GM12801 (cell line): ENCODE measurements around the gene DAZAP2.

Experiments
- CTCF ChIP-seq: IDR thresholded peaks from one replicate; pipeline ENCODE4 v1.5.1; 2011; ENCODE audit warnings: control low read depth; ENCODE audit not compliant: insufficient read length; ENCODE audit errors: extremely low read depth

Gene DAZAP2

DNA sequence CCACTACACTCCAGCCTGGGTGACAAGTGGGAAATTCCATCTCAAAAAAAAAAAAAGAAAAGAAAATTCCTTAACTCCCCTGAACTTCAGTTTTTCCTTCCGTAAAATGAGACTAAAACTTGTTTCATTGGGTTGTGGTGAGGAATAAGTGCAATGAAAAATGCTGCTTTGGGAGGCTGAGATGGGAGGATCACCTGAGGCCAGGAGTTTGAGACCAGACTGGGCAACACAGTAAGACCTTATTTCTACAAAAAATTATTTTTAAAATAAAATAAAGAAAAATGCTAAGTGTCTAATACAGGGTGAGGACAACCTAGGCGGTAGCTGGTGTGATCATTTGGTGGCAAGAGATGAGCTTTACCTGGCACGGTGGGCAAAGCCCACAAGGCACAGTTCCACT is 24.7 kb downstream of the DAZAP2 start:
- no peak for TF ChIP-seq CTCF

GRCh38 chr12:51264297-51264696 is 25.7 kb downstream of the DAZAP2 start:
- no peak for TF ChIP-seq CTCF

- no peak for TF ChIP-seq CTCF
These were observed 26.4 kb downstream of the DAZAP2 start for GRCh38 chr12:51265024-51265423.

DNA sequence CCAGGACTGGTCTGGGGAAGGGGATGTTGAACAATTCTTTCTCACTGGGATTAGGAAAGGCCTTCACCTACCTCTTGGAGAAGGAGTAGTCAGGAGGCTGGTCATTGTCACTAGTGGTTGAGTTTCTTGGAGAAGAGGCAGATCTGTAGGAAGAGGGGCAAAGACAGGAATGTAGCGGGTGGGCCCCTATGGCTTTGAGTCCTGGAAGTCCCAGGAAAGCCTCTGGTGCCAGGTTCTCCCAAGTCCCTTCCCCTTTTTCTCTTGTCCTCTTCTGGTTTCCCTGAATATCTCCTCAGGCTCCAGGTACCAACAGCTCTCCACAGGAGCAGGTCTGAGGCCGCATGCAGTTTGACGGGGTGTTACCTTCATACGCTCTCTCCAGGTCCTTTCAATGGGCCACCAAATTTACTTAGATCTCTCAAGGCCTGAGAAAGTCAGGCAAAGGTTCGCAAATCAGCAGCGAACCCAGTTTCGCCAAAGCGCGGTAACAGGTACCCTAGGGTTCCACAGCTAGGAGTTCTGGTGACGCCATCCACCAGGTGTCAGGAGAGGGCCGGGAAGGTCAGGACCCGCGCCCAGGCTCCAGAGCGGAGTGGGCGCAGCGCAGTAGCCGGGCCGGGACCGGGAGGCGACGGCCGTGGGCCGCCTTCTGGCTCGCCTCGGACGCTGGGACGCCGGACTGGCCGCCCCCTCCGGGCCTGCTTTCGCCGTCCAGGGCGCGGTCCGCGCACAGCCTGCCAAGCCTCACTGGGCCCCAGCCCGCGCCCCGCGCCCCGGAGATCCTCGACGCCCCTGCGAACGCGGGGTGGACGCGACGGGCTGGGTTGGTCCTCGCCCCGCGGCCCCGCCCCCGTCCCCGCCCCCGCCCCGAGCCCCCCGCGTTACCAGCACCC is 30.8 kb downstream of the DAZAP2 start:
- TF ChIP-seq CTCF: no peak

GRCh38 chr12:51270067-51270950 is 31.7 kb downstream of the DAZAP2 start, which contains the start of gene SMAGP:
Gene SMAGP (minus strand): TSS chr12:51270415. CDS start chr12:51269278, 1,137 bp downstream.
- TF ChIP-seq CTCF: no peak

DNA sequence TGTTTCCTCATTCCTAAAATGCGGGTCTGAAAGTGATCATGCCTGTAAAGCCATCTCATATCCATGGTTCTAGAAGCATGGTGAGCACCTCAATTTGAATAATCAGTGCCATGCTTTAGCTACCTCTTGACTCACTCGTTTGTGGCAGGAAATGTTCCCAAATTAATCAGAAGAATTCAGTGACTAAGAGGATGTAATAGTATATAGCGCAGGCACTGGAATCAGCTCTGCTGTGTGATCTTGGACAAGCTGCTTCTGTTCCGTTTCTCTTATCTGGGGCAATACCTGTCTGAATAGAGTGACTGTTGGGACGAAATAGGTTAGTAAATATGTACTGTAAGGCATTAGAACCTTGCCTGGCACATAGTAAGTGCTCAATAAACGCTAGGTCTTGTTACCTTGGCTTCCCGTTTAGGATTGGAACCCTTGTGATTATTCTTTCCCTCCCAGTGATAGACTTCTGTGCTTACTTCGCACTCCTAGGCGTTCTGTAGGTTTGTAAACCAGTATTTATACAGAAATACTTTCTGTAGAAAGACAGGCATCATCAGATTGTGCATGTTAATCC is 32.4 kb downstream of the DAZAP2 start:
- TF ChIP-seq CTCF: no peak

- TF ChIP-seq CTCF: no peak
These were observed 36.5 kb downstream of the DAZAP2 start for GRCh38 chr12:51275088-51275487.
